ENCODE results near the gene ST8SIA6. TPM values are rescaled to one million over a fixed set of nuclear protein-coding genes. Genes with fewer than 3 reads are reported as not detected.

The ST8SIA6 gene
- total RNA-seq, 4 donors from 2014 or later = not detected

DNA sequence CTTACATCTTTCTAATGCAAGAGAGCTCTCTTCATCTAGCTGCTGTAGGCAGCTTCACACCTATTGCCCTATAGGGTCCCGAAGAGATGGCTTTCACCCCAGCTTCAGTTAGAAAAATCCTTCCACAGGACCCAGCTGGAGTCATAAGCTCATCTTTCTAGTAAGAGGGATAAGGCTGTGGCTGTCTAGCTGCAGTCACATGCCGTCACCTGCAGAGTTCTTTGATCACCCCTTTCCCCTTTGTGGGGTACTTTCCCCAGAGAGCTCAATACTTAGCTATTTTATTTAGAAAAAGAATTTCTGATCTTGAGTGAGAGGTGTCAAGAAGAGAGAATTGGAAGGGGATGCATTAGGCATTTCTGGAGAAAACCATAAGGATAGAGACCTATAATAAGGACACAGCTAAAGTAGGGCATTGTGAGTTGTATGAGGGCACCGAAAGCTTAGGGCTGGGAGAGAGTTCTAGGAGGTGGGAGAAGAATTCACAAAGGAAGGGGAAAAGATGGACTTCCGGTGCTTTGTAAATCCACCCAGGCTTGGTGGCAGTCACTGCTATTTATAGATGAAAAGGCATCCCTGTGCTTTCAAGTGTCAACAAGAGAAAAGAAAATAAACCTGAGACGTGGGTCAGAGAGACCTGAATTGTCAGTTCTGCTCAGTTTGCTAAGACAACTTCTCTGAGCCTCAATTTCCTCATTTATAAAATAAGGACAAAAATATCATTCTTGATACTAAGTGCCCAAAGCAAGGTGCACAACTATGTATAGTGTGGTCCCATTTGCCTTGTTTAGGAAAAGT, 11.1 kb upstream of the ST8SIA6 start:
- H3K4me1 ChIP-seq = no peaks in the 10 kb centered on the region
- H3K27me3 ChIP-seq = no peaks in the 10 kb centered on the region
- no peak overlapping the region for H3K27ac ChIP-seq
- TF ChIP-seq POLR2A (IDR thresholded peaks at IDR 0.05) = no peak
- TF ChIP-seq, protein P1, sequence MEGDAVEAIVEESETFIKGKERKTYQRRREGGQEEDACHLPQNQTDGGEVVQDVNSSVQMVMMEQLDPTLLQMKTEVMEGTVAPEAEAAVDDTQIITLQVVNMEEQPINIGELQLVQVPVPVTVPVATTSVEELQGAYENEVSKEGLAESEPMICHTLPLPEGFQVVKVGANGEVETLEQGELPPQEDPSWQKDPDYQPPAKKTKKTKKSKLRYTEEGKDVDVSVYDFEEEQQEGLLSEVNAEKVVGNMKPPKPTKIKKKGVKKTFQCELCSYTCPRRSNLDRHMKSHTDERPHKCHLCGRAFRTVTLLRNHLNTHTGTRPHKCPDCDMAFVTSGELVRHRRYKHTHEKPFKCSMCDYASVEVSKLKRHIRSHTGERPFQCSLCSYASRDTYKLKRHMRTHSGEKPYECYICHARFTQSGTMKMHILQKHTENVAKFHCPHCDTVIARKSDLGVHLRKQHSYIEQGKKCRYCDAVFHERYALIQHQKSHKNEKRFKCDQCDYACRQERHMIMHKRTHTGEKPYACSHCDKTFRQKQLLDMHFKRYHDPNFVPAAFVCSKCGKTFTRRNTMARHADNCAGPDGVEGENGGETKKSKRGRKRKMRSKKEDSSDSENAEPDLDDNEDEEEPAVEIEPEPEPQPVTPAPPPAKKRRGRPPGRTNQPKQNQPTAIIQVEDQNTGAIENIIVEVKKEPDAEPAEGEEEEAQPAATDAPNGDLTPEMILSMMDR (IDR thresholded peaks at IDR 0.05) = no peak
- no peaks in the 10 kb centered on the region for H3K9me3 ChIP-seq
- no peak for DNase-seq
- no peaks in the 10 kb centered on the region for H3K36me3 ChIP-seq
- H3K4me3 ChIP-seq = no peak overlapping the region

DNA sequence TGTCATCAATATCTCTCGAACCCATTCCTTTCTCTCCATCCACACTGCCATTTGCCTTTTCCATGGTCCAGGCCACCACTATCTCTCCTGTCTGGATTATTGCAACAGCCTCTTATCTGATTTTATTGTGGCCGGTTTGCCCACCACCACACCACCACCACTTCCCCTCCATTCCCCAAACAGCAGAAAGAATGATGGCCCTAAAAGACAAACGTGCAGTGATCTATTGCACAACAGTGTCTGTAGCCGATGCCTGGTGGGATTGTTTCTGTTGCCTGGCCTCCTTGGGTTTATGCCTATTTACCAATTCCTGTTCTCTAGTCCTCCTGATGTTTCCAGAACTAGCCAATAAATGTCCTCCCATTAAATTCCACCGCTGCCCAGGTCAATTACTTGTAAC, 10.2 kb upstream of the ST8SIA6 start:
- Histone ChIP-seq H3K9me3 (no peaks in the 10 kb centered on the region), H3K4me3 (no peak overlapping the region), H3K36me3 (no peaks in the 10 kb centered on the region), H3K4me1 (no peaks in the 10 kb centered on the region), H3K27me3 (no peaks in the 10 kb centered on the region), H3K27ac (no peak overlapping the region)
- no peak for TF ChIP-seq POLR2A (IDR thresholded peaks at IDR 0.05)
- no peak for DNase-seq

DNA sequence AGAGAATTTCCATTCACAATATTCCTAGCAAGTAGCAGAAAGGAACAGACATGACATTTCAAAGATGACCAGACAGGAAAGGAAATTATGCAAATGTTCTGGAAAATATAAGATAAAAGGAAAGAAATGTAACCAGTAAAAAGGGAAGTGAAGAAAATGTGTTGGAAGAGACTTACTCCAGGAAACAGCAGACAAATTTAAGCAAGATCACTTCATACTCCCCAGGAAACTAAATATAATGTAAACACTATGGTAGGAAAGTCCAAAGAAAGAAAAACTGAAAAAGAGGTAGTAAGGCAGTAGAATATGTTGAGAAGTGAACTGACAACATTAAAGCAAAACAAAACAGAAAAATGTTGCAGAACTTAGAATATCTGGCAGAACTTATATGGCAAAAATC, 6.4 kb upstream of the ST8SIA6 start:
- TF ChIP-seq, protein P1 (IDR thresholded peaks at IDR 0.05) = no peak
- TF ChIP-seq POLR2A (IDR thresholded peaks at IDR 0.05) = no peak
- H3K27ac ChIP-seq = no peak overlapping the region
- no peaks in the 10 kb centered on the region for H3K4me1 ChIP-seq
- no peaks in the 10 kb centered on the region for H3K36me3 ChIP-seq
- no peaks in the 10 kb centered on the region for H3K9me3 ChIP-seq
- no peaks in the 10 kb centered on the region for H3K27me3 ChIP-seq
- no peak overlapping the region for H3K4me3 ChIP-seq
- no peak for DNase-seq

DNA sequence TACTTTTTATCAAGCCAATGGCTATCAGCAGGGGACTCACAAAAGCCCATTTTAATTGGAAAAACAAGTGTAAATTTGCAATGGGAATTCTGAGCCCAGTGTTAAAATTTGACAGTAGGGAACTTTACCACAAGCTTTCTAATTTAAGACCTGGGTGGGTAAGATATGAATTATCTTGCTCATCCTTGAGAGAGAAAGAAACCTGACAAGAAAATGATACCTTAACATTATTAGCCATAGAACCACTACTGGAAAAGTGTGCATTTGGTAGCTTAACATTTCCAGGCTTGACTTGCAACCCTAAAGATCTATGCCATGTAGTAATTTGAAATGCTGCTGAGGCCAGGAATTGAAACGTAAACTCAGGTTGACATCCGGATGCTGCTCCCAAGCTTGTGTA, 2.7 kb upstream of the ST8SIA6 start:
- Histone ChIP-seq H3K36me3 (no peaks in the 10 kb centered on the region), H3K4me1 (peaks cover 0 to 9% (median 0%) of the 10 kb centered on the region in 4 donors), H3K27me3 (peaks cover 0 to 5% of the 10 kb centered on the region in 2 donors), H3K9me3 (no peaks in the 10 kb centered on the region), H3K4me3 (no peak overlapping the region), H3K27ac (no peak overlapping the region)
- DNase-seq = no peak
- TF ChIP-seq POLR2A (IDR thresholded peaks at IDR 0.05) = no peak
- TF ChIP-seq, protein P1 (IDR thresholded peaks at IDR 0.05) = no peak

DNA sequence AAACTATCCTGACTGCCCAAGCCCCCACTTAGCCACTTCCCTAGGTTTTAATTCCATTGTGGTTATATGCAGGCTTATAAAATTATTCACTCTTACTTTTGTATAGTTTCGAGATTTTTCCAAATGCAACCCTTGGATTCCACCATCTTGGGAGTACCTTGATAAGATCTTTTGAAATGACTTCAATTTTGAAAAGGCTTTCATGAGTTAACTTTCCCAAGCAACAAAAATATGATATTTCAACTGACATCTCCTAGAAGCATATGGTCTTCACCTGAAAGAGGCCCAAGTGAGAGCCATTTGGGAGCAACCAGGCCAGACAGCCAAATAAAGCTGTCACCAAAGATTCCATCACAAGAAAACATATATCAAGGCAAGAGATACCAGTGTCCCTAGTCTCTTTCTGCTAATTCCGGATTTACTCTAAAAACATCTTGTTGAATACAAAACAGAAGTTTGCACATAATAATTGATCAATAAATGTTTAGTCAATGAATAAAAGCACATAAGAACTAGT, 1.7 kb upstream of the ST8SIA6 start:
- H3K4me1 ChIP-seq = peaks cover 0 to 9% (median 0%) of the 10 kb centered on the region in 4 donors
- peaks cover 0 to 5% of the 10 kb centered on the region in 2 donors for H3K27me3 ChIP-seq
- DNase-seq = no peak
- no peaks in the 10 kb centered on the region for H3K36me3 ChIP-seq
- no peaks in the 10 kb centered on the region for H3K9me3 ChIP-seq
- H3K4me3 ChIP-seq = no peak overlapping the region
- no peak for TF ChIP-seq POLR2A (IDR thresholded peaks at IDR 0.05)
- TF ChIP-seq, protein P1 (IDR thresholded peaks at IDR 0.05) = no peak
- H3K27ac ChIP-seq = no peak overlapping the region

DNA sequence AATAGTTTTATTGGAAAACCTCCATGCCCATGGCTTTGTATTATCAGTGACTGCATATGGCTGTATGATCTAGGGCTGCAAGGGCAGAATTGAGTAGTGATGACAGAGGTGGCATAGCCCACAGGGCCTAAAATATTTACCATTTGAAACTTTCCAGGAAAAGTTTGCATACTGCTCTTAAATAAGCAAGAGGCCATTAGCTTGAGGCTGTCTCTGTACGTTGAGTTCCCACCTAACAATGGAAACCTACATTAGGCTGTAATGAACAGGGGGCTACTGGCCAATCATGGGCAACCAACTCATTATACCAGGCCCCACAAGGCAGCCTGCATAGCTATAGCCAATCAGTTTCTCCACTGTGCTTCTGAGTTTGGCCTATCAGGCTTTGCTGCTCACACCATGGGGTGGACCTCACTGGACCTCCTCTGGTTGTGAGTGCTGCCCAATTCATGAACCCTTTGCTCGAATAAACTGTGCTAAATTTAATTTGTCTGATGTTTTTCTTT, 673 bp upstream of the ST8SIA6 start:
- peak overlapping the region in 1 of 4 donors; percentile 50 for H3K4me3 ChIP-seq
- peaks cover 0 to 9% (median 0%) of the 10 kb centered on the region in 4 donors for H3K4me1 ChIP-seq
- no peak for DNase-seq
- H3K27ac ChIP-seq = peak overlapping the region in 1 of 4 donors; percentile 25
- no peaks in the 10 kb centered on the region for H3K9me3 ChIP-seq
- H3K27me3 ChIP-seq = peaks cover 0 to 5% of the 10 kb centered on the region in 2 donors
- H3K36me3 ChIP-seq = no peaks in the 10 kb centered on the region
- TF ChIP-seq POLR2A (IDR thresholded peaks at IDR 0.05) = no peak
- TF ChIP-seq, protein P1 (IDR thresholded peaks at IDR 0.05) = no peak
